Astrocyte of the cerebellum (primary cell): ENCODE results near the gene NELFCD.

ENCODE experiments used
- DNase-seq: peaks from one replicate; pipeline ENCODE4 v3.0.0-alpha.2; 2011; ENCODE audit warnings: low read depth
- H3K4me3 ChIP-seq: 2 replicates; pipeline ENCODE4 v1.5.1; 2011; ENCODE audit warnings: mild to moderate bottlenecking, low read depth, low read length, moderate library complexity
- CTCF ChIP-seq: IDR thresholded peaks from 2 replicates; pipeline ENCODE4 v1.5.1; 2012; ENCODE audit warnings: low read length, low read depth, moderate library complexity, mild to moderate bottlenecking; ENCODE audit errors: missing control alignments
- in situ Hi-C: cut with HindIII; loops from 2 replicates; pipeline ENCODE4 v1.10.0; 2017; ENCODE audit warnings: low sequenced_read_pairs

NELFCD gene

DNA sequence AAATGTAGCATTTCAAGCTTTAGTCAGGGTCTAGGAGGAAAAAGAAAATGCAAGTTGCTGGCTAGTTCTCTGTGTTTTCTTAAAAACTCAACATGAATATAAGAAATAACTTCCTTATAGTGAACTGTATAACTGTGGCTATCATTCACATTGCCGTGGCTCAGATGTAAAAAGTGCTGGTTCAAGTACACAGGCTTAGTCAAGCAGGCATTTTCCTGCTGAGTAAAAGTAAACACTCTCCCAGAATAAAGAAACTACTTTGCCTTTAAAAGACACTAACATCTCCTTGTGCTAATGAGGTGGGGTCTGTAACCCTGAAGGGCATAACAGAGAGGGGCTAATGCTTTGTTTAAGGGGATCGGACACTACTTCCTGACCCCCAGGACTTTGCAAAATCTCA is 47.8 kb downstream of the NELFCD start:
- no peak for DNase-seq
- no peak for TF ChIP-seq CTCF
- in situ Hi-C loops, result no loop called here
- peak overlapping the region; percentile 31 for H3K4me3 ChIP-seq

DNA sequence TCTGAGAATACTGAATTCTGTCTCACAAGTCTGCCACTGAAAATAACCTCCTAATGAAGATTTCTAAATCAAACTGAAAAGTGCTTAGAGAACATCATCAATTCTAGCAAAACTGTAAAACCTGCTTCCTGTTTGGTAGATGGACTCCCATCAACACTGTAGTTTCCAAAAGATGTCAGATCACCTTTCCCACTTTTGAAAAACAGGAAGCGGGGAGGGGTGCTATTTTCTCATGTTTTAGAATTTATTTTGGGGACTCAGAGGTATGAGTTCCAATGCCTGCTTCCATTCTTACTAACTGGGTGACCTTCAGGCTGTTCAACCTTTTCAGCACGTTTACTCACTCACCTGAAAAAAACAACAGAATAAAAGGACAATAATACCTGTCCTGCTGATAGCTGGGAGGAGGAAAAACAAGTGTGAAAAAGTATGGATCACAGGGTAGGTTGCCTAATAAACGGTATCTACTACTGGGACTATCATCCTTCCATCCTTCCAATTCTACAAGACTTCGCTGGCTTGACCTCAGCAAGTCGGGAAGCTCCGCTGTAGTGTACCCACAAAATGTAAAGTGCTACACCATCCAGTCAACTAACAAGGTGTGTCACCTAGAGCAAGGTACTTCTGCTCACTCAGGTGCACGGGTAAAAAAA is 50.0 kb downstream of the NELFCD start:
- in situ Hi-C loops, result no loop called here
- peak overlapping the region; percentile 80 for H3K4me3 ChIP-seq
- TF ChIP-seq CTCF, result no peak
- no peak for DNase-seq

DNA sequence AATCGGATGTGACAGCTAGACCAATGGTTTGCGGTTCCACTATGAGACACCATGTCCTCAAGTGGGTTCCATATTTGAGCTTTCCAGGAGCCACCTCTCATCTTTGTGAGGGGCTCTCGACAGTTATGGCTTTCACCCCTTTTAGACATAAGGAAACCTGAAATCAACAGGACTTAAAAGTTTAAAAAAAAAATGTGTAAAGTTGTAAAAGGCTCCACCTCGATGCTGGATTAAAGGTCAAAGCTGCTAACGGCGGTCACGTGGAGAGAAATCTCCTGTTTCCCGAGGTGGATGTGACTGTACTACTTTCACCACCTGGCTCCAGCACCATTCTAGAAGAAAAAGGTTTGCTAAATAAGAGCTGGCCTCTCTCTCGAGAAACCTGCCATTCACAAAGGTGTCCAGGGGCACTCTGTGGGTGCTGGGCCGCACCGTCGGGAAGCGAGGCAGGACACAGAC is 50.5 kb downstream of the NELFCD start:
- no peak for TF ChIP-seq CTCF
- DNase-seq, result no peak
- in situ Hi-C loops, result no loop called here
- peak overlapping the region; percentile 80 for H3K4me3 ChIP-seq

GRCh38 chr20:59032023-59032712 is 51.1 kb downstream of the NELFCD start, which contains the start of gene ATP5F1E:
ATP5F1E (minus strand) TSS chr20:59032335; CDS start chr20:59032251, 84 bp downstream.
- in situ Hi-C loops, result no loop called here
- peak within 1 kb of the TSS; percentile 80 for H3K4me3 ChIP-seq
- DNase-seq, result peak; percentile 76
- TF ChIP-seq CTCF, result no peak

DNA sequence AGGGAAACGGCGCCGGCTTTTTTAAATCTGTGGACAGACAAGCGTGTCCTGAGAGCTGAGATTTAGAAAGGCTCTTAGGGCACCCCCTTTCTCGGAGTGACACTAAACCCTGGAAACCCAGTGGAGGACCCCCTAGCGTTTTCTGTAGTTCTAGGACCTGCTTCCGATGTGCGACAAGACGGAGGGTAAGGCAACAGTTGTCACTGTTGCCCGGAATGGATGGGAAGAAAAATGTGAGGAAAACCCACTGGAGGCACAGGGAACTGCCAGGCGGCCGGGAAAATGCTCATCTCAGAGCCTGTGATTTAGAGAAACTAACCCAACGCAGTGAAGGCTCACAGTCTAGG is 51.6 kb downstream of the NELFCD start:
- TF ChIP-seq CTCF, result peak; percentile 18
- DNase-seq, result no peak
- peak overlapping the region; percentile 80 for H3K4me3 ChIP-seq
- in situ Hi-C loops, result no loop called here

DNA sequence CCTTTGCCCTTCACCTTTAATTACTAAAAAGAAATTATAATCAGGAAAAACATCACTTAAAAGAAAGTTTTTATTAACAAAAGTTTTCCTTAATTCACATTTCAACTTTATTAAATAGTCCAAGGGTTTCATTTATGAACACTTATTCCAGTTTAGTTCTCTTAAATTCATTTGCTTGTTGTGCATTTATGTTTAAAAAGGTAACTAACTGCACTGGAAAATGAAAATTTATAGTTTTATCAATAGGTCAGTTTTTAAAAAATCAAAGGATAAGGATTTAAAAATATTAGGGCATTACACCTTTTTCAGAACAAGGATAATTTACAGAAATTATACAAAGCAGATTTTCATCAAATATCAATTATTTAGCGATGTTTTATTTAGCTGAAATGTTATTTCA is 52.0 kb downstream of the NELFCD start:
- in situ Hi-C loops, result no loop called here
- no peak for TF ChIP-seq CTCF
- no peak for DNase-seq
- H3K4me3 ChIP-seq, result peak overlapping the region; percentile 80
